ENCODE results near the gene SPATS1.
A peak's percentile ranks its signal among the peaks of the same experiment; 100 is the strongest.

Gene SPATS1

GRCh38 chr6:44387346-44388134, 45.1 kb downstream of the SPATS1 start, which contains the start of gene CDC5L:
Gene CDC5L (plus strand): TSS chr6:44387706. CDS start chr6:44387824, 118 bp downstream.
- Histone ChIP-seq H3K4me1 (peaks cover 11% of the 10 kb centered on the region), H3K27ac (peak within 1 kb of the TSS; percentile 94), H3K9ac (peak within 1 kb of the TSS; percentile 96), H3K27me3 (ENCODE audit: control insufficient read depth, insufficient read depth, low read length) (no peaks in the 10 kb centered on the region), H2AFZ (peak within 1 kb of the TSS; percentile 84), H3K4me3 (ENCODE audit: low read depth, low read length) (peak within 1 kb of the TSS; percentile 96), H3K4me2 (ENCODE audit: low read length) (peak within 1 kb of the TSS; percentile 83), H3K9me3 (ENCODE audit: control insufficient read depth, low read length) (no peaks in the 10 kb centered on the region), H3K36me3 (ENCODE audit: control insufficient read depth, insufficient read depth, low read length) (no peaks in the 10 kb centered on the region), H3K79me2 (peaks cover 27% of the 10 kb centered on the region)
- TF ChIP-seq, protein P1, sequence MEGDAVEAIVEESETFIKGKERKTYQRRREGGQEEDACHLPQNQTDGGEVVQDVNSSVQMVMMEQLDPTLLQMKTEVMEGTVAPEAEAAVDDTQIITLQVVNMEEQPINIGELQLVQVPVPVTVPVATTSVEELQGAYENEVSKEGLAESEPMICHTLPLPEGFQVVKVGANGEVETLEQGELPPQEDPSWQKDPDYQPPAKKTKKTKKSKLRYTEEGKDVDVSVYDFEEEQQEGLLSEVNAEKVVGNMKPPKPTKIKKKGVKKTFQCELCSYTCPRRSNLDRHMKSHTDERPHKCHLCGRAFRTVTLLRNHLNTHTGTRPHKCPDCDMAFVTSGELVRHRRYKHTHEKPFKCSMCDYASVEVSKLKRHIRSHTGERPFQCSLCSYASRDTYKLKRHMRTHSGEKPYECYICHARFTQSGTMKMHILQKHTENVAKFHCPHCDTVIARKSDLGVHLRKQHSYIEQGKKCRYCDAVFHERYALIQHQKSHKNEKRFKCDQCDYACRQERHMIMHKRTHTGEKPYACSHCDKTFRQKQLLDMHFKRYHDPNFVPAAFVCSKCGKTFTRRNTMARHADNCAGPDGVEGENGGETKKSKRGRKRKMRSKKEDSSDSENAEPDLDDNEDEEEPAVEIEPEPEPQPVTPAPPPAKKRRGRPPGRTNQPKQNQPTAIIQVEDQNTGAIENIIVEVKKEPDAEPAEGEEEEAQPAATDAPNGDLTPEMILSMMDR (IDR thresholded peaks at IDR 0.05), result no peak

DNA sequence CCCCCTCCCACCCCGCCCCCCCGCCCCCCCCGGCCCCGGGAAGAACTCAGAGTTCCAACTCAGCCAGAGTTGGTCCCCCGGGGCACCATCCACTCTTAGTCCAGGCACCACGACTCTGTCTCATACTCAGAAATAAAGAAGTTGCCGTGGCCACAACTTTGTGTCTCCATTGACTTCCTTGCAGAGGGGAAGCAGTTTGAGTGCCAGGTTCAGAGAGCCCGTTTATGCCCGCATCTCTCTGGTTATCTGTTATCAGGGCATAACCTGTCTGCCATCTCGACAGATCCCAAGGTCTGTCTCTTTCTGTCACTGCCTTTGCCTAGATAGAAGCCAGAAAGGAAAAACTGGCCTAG, 45.7 kb downstream of the SPATS1 start:
- Histone ChIP-seq H3K27me3 (ENCODE audit: control insufficient read depth, insufficient read depth, low read length) (no peaks in the 10 kb centered on the region), H3K27ac (peak overlapping the region; percentile 94), H3K9me3 (ENCODE audit: control insufficient read depth, low read length) (no peaks in the 10 kb centered on the region), H3K4me2 (ENCODE audit: low read length) (peak overlapping the region; percentile 56), H2AFZ (peak overlapping the region; percentile 36), H3K9ac (no peak overlapping the region), H3K4me3 (ENCODE audit: low read depth, low read length) (peak overlapping the region; percentile 96), H3K79me2 (peaks cover 28% of the 10 kb centered on the region), H3K36me3 (ENCODE audit: control insufficient read depth, insufficient read depth, low read length) (no peaks in the 10 kb centered on the region), H3K4me1 (peaks cover 11% of the 10 kb centered on the region)
- TF ChIP-seq, protein P1 (IDR thresholded peaks at IDR 0.05), result no peak

GRCh38 chr6:44388887-44389286, 46.4 kb downstream of the SPATS1 start:
- TF ChIP-seq, protein P1 (IDR thresholded peaks at IDR 0.05), result no peak
- Histone ChIP-seq H3K27ac (no peak overlapping the region), H3K9me3 (ENCODE audit: control insufficient read depth, low read length) (no peaks in the 10 kb centered on the region), H3K79me2 (peaks cover 36% of the 10 kb centered on the region), H3K4me3 (ENCODE audit: low read depth, low read length) (no peak overlapping the region), H3K27me3 (ENCODE audit: control insufficient read depth, insufficient read depth, low read length) (no peaks in the 10 kb centered on the region), H3K4me2 (ENCODE audit: low read length) (peak overlapping the region; percentile 56), H3K36me3 (ENCODE audit: control insufficient read depth, insufficient read depth, low read length) (no peaks in the 10 kb centered on the region), H3K4me1 (peaks cover 11% of the 10 kb centered on the region), H2AFZ (no peak overlapping the region), H3K9ac (no peak overlapping the region)

DNA sequence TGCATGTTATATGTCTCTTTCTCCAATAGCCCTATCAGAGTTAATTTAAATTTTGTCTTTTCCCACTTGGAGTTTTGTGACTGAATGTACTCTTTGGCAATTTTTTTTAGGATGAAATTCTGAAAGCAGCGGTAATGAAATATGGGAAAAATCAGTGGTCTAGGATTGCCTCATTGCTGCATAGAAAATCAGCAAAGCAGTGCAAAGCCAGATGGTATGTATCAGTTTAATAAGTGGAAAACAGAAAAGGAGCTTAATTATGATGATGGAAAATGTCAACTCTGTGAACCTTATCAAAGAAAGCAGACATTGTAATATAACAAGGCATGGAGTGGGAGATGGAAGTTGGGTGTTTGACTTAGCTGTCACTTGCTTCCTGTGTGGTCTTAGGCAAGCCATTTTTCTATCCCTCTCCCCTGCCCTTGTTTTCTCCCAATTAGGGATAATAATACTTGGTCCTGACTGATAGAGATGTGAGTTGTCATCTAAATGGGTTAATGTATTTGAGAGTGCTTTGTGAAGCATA, 47.8 kb downstream of the SPATS1 start:
- TF ChIP-seq, protein P1 (IDR thresholded peaks at IDR 0.05), result no peak
- H3K36me3 ChIP-seq (ENCODE audit: control insufficient read depth, insufficient read depth, low read length), result no peaks in the 10 kb centered on the region
- no peak overlapping the region for H3K4me3 ChIP-seq (ENCODE audit: low read depth, low read length)
- no peak overlapping the region for H3K9ac ChIP-seq
- peaks cover 39% of the 10 kb centered on the region for H3K79me2 ChIP-seq
- peaks cover 11% of the 10 kb centered on the region for H3K4me1 ChIP-seq
- H3K4me2 ChIP-seq (ENCODE audit: low read length), result no peak overlapping the region
- H3K9me3 ChIP-seq (ENCODE audit: control insufficient read depth, low read length), result no peaks in the 10 kb centered on the region
- H2AFZ ChIP-seq, result no peak overlapping the region
- H3K27ac ChIP-seq, result no peak overlapping the region
- no peaks in the 10 kb centered on the region for H3K27me3 ChIP-seq (ENCODE audit: control insufficient read depth, insufficient read depth, low read length)

All from parathyroid adenoma (tissue), 2 donors.